Urothelium cell line (cell line): Measurements from ENCODE around the gene DPYD.

ENCODE experiments used
- DNase-seq: peaks from one replicate; pipeline ENCODE4 v3.0.0; 2011; ENCODE audit warnings: low spot score, mixed read lengths
- FAIRE-seq: peaks from 2 replicates; lab custom pipeline; 2011; peaks lifted over from hg19 to GRCh38; lab: Jason Lieb, UNC

Gene DPYD

DNA sequence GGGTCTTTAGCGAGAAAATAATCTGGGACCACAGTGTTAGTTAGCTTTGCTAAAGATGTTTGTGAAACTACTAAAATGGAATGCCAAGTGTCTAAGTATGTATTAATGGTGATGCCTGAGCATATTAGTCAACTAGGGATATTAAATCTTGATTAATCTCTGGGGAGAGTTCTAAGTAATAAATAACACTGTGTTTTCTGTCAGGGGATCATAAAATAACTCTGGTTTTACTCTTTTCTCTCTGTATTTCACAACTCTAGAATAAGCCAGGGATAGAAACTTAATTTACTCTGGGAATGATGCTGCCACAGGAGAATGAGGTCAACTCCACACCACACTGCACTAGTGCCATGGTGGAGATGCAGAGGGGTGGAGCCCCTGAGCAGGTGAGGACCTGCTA is 800.0 kb downstream of the DPYD start:
- FAIRE-seq (no peak), DNase-seq (no peak)

DNA sequence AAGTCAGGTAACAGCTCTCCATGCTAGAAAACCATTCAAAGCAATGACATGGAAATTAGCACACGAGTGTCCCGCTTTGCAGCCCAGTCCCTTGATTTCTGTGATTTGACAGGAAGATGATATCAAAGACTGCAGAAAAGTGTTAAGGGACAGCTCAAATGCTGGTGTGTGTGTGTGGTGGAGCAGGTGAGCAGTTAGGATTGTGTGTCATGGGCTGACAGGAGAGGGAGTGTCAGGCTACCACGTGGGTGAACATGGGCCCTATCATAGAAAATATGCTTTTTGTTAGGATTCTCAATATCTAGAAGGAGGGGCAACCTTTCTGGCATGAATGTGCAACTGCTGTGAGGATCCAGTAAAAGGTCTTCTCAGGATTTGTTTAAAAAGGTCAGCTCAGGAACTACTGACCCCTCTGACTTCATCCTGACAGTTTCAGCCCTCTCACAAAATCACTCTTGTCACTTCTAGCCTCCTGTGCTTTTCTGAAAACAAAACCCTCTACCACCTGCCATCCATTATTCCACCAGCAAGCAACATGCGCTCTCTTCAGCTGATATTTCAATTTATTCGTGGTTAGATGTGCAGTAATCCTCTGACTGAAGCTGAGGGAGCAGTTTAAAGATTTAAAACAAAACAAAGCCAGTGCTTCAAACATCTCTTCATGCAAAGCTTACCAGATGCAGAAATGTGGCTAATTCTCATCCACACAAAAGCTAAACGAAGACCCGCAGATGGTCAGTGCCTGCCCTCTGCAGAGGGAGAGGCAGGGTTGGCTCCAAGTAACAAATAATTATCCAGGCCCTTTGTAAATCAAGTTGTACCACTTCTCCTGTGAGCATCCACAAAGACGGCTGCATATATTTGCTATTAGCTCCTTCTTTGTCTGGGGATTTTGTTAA is 801.3 kb downstream of the DPYD start:
- FAIRE-seq (no peak), DNase-seq (no peak)

DNA sequence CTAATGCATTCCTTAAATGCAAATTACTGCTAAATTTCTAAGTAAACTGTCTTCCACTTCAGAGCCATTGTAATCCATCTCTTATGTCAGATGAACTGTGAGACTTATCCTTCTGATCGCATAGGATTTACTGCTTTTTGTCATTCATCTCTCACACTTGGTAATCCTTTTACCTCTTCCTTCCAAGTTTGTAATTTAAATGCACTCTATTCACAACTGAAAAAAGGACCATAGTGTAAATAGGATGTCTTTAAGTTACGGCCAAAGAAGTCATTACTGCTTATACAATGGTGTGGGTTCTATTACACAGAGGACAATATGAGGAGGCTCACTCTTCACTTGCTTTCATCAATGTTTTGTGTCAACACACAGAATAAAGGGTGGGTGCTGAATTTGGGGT is 806.0 kb downstream of the DPYD start:
- no peak for FAIRE-seq
- no peak for DNase-seq

DNA sequence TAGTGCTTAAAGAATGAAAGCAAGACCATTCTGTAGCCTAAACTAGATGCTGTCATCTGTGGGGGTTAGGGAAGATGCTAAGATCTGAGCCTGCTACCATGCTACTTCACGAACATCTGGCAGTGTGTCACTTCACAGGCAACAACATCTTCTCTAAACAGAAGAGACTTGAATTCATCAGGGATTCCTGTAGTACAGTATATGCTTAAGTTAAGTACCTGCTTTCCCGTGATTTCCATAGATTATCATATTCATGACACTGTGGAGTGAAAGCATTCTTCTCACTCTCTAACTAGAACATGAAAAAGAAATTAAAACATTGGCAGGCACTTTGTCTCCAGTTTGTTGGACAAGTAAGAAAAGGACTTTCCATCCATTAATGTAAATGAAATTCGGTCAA is 808.4 kb downstream of the DPYD start:
- FAIRE-seq (no peak), DNase-seq (no peak)

DNA sequence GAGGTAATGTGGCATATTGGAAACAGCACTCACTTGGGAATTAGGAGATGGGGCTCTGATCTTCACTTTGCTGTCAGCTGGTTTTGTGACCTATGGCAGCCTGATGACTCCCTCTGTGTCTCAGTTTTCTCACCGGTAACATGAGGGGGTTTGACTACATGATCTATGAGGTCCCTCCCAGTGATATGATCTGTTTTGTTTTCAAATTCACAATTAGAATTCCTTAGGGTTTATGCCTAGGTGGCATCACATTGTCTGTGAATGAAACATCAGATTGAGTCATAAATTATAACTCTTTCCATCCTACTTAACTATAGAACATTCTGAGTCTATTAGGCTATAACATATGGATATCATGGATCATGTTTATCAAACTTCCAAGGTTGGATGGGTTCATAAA is 812.7 kb downstream of the DPYD start:
- no peak for DNase-seq
- no peak for FAIRE-seq

DNA sequence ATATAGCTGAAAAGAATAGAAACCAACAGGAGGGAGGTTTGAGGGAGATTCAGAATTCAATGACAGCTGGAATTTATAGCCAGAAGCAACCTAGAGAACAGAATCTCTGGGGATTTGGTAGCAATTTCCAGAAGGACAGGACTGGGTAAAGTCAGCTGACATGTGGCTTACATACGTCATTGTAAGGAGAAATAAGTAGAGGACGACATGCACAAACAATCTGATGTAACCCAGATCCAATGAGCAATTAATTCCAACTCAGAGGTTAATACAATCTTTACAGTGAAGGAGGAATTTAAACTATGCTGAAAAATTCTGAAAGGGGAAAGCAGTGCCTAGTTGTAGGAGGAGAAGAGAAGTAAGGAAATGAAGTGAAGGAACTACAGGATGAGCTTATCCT is 815.3 kb downstream of the DPYD start:
- FAIRE-seq (no peak), DNase-seq (no peak)

DNA sequence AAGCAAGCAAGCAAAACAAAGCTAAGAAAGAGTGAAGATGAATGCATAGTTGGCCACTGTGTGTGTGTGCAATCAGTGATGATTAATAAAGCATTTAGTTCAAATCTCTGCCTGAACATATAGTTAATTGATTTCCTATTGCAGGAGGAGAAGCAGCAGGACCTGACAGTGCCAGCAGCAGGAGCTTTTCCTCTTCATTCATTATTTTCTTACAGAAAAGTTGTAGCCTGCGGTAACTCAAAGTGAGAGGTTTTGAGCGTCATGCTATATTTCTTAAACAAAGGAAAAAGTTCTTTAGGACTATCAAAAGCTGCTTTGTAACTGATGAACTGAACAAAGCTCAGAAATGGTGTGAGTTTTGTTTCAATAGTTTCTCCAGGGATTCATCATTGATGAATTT is 819.3 kb downstream of the DPYD start:
- DNase-seq (no peak), FAIRE-seq (no peak)

DNA sequence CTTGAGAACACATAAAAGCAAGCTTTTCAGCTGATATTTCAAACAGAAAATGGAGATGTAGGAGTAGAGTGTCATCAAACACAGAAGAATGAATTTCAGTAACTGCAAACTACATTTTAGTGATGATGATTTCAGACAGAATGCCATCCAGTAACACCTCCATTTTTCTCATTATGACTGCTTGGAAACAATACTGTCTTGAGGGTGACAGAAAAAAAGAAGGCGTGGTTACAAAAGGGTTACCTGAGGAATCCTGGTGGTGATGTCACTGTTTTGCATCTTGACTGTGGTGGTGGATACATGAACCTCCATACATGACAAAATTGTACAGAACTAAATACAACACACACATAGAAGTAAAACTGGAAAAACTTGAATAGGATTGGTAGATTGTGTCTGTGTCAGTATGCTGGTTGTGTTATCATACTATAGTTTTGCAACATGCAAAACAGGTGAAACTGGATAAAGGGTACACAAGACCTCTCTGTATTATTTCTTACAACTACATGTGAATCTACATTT is 823.4 kb downstream of the DPYD start:
- no peak for DNase-seq
- no peak for FAIRE-seq

DNA sequence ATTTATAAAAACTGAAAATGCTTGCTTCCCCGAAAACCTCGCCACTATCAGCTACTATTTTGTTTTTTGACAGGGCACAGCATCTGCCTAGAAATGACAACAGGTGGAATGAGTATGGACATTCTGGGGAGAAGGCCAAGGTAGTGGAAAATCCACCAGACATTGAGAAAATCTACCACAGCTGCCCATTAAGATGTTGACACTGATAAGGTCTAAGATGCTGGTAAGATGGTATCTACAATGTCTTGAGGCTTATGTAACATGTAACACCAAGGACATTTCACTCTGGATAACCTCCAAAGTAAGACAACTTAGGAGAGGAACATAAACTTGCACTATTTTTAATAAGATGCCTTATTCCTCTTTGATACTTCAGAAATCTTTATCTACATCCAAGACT is 825.1 kb downstream of the DPYD start:
- no peak for DNase-seq
- FAIRE-seq = no peak

DNA sequence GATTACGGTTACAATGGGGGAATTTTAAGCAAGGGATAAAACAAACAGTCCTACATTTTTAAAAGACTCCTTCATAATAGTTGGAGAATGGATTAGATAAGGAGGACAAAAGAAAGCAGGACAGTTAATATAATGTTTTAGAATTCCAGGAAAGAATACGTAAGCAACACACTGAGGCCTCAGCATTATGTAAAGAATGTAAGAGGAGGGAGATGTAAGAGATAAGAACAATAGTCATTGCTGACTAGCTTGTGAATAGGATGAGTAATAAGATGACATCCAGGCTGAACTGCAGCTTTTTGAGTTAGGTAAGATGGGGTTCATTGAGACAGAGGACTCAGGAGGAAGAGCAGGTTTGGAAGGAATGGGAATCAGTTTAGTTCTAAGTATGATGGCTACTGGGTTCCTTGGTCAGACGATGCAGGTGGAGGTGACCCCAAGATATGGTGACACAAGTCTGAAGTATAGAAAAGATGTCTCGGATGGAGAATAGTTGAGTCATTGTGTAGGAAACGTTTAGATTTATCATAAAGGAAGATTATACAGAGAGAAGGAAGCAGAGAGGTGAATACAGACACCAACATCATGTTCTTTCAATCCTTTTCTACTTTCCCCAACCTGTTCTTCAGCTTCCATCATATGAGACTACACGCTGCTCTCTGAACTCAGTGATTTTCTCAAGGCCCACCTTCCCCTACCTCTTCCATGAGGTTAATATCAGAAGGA is 826.4 kb downstream of the DPYD start:
- DNase-seq (peak; percentile 25), FAIRE-seq (no peak)

DNA sequence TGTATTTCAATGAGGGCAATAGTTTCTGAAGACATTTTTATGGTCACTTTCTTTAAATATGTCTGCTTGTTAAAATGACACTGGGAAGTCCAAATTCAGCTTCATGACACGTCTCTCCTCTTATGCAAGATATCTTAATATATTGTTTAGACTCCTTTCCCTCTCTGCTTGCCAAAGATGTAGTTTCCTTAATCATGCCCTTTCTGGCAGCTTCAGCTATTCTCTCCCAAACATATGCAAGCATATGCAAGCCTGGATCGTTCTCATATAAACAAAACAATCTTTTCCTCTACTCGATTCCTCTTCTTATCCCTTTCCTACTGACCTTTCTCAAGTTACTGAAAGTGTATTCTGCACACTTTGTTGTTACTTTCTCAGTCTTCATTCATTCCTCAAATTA is 827.1 kb downstream of the DPYD start:
- FAIRE-seq (no peak), DNase-seq (no peak)

DNA sequence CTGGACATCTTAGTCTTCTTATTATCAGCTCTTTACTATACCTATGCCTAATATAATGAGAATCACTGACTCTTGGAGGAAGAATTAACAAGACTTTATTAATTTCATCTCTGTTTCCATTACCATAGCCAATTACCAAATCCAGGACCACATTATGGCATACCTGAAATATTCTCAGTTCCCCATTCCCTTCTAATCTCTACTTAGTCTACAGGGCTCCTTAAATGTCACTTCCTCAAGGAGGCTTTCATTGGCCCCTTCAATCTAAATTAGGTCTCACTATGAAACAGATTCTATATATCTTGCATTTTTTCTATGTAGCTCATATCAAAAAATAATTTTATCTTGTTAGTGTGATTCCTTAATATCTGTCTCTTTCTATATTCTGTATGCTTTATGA is 828.0 kb downstream of the DPYD start:
- FAIRE-seq (no peak), DNase-seq (no peak)

DNA sequence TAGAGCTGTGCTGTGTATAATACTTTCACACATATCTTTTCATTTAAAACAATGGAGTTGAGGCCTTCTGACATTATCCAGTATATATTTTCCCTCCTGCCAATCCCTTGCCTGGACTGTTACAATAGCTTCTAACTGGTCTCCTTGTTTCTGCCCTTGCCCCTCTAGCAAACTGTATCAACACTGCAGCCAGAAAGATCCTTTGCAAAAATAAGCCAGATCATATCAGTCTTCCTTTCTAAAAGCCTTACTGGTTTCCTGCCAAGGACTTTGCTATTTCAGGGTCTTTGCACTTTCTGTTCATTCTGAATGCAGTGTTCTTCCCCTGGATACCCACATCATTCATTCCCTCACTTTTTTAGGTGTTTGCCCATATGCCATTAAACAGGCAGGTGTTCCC is 829.2 kb downstream of the DPYD start:
- DNase-seq = no peak
- no peak for FAIRE-seq

DNA sequence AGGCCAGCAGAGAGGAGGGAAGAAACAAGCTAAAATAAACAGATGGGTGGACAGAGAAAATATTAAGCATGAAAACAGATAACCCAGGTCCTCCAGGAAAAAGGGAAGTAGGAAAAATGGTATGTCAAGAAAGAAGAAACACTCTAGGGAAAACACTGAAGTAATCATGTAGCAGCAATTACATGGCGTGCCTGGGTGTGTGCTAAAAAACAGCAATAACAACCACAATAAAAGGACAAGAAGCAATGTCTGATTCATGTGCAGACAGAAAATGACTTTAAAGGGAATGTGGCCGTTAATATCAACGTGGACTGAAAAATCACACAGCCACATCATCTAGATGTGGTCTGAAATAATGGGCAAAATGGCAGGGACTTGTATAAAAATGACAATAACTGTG is 829.6 kb downstream of the DPYD start:
- DNase-seq = no peak

DNA sequence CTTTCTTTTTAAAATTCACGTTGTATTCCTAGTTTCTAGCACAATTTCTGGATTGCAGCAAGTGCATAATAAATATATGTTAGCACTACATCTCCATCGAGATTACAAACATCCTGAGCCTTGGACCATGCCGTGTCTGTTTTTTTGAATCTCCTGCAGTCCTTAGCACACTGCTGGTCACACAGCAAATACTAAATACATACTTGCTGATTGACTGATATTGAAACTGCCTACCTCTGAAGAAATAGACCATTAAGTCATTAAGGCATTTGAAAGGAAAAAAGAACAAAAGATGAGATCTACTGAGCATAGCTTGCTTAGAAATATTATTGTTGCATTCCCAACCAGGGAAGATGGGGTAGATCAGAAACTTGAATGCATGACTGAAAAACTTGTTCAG is 830.1 kb downstream of the DPYD start:
- FAIRE-seq = no peak

More for the DNA sequence above, 829.6 kb downstream of the DPYD start:
- FAIRE-seq = no peak

DNA sequence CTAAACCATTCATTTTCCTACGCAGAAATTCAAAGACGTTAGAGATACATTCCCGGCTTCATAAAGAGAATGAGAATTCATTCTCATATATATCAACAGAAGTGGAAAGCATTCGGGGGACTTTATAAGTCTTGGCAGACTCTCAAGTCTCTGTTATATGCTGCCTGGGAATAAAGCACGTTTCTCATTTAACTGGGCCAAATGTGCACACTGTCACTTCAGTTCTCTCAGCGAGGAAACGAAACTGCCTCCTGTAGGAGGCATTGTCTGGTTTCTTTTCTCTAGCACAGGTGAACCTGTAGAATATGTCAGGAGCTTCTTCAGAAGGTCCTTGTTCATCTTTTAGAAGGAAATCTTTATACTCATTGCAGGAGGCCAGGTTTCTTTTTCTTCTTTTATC is 831.7 kb downstream of the DPYD start:
- DNase-seq (no peak), FAIRE-seq (no peak)

More for the DNA sequence above, 830.1 kb downstream of the DPYD start:
- no peak for DNase-seq

DNA sequence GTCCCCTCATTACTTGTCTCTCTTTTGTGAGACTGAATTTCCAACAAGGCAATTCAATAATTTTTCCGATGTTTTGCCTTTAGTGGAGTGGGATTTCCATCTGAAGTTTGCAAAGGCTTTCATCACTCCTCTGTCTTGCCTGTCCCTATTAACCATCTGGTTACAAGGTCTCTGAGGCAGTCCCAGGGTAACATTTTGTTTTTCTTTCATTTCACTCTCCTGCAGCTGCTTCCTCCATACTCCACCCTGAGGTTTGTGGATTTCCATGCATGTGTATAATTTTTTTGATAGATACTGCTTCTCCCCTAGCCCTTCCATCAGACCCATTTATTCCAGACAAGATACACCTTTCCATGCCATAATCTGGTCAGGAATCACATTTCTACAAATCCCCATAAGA is 832.4 kb downstream of the DPYD start:
- FAIRE-seq (no peak), DNase-seq (no peak)

DNA sequence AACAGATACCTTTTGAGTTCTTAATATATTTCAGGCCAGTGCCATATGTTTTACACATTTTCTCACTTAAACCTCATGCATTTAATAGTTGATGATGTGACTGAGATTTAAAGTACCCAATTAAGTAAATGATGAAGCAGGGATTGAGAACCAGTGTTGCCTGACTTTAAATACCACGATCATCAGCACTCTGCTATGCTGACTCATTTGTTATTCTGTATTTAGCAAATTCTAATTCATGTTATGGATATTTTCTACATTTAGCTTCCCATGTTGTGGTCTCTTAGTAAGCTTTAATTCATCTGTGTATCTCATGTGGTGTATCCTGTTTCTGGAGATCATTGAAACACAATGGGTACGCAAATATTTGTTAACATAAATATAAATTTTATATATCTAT is 836.3 kb downstream of the DPYD start:
- FAIRE-seq (no peak), DNase-seq (no peak)

DNA sequence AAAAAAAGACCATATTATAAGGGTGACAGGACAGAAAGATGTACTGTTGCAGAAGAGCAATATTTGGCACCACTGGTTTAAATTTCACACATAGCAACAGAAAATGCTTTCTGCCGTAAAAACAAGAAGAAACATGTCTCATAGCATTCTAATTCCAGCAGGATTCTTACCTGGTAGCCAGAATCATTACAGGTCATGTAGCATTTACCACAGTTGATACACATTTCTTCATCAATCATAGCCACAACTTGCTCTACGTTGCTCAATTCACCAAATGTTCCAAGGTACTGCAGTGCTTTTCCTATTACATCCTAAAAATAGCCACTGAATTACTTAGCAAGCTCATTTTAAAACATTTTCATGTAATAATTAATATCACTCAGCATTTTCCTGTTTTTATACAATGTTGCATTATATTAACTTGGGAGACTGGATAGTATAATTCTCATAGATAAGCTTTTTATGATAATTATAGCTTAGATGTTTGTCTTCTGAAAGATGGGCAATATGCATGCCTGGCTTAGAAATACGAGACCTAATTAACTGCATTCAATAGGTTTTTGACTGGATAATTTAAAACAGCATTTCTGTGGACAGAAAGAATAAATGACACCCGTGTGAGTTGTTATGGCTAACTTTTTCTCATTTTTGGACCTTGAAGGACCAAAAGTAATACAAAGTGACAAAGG is 838.5 kb downstream of the DPYD start:
- DNase-seq = no peak
- no peak for FAIRE-seq

DNA sequence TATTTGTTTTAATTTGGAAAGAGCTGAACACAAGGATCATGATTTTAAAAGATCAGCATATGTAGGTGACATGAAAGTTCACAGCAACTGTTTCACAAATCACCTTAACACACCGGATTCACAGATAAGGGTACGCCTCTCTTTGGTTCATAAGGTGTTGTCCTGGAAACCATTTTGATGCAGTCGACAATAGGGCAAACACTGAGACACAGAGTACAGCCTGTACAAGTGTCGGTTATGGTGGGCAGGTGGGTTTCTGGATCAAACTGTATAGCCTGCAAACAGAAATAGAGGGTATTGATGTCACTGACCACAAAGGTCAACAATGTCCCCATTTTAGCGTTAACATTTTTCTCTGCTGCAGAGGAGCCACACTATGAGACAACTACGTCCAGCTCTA is 842.0 kb downstream of the DPYD start:
- DNase-seq = no peak
- peak; percentile 32 for FAIRE-seq

DNA sequence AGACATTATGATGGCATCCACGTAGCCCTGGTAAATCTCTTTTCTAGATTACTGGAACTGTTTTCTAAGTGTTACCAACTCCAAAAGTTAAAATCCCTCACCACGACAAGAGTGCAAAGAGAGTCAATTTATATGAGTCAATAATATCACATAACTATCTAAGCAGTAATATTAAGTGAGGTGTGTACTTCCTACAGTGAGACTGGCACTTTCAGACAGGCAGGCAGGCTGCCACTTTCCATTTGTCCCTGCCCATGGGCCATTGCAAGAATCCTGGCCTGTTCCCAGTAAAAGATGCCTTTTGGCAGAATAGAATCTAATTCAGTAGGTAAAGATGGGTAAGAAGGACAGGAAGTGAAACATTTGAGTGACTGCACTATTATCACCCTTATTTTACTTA is 843.6 kb downstream of the DPYD start:
- FAIRE-seq (no peak), DNase-seq (no peak)
